Natural killer cell (primary cell): ENCODE data around the gene NR5A2. TPM values are rescaled to one million over a fixed set of nuclear protein-coding genes. Genes with fewer than 3 reads are reported as not detected.

ENCODE experiments used
- ATAC-seq, 3 donors: fragments of 150-1000 bp in 2 of 3; fragments of 200-7000 bp in 1 of 3; cut with Tn5 transposase; 1 replicate in 1 of 3; 2 replicates in 2 of 3; pipeline ENCODE4 v1.10.0; 2021; ENCODE audit warnings: mild to moderate bottlenecking in 2 of 3, moderate library complexity in 2 of 3
- DNase-seq, 2 donors: peaks; one replicate each; pipeline versions ENCODE4 v3.0.0 to v3.0.0-alpha.2; 2013 to 2021; ENCODE audit warnings: mixed read lengths in 1 of 2
- H3K27ac ChIP-seq: one replicate; pipeline ENCODE4 v1.5.1; 2013; ENCODE audit warnings: mild to moderate bottlenecking, low read length
- H3K27me3 ChIP-seq: one replicate; pipeline ENCODE4 v1.6.1; 2013; ENCODE audit warnings: low read length; ENCODE audit not compliant: control insufficient read depth, insufficient read depth
- H3K36me3 ChIP-seq: one replicate; pipeline ENCODE4 v1.6.1; 2013; ENCODE audit warnings: low read length; ENCODE audit not compliant: control insufficient read depth, insufficient read depth
- H3K4me1 ChIP-seq: one replicate; pipeline ENCODE4 v1.6.1; 2013; ENCODE audit warnings: low read length; ENCODE audit not compliant: control insufficient read depth, insufficient read depth
- H3K4me3 ChIP-seq: one replicate; pipeline ENCODE4 v1.5.1; 2013; ENCODE audit warnings: low read length
- H3K9me3 ChIP-seq: one replicate; pipeline ENCODE4 v1.6.1; 2013; ENCODE audit warnings: low read length; ENCODE audit not compliant: control insufficient read depth, insufficient read depth
- H3K27ac Mint-ChIP-seq, 2 donors: one replicate each; pipeline ENCODE4 v1.8.0; 2022; ENCODE audit warnings: mild to moderate bottlenecking in 2 of 2, mixed read lengths in 2 of 2, moderate library complexity in 1 of 2
- H3K27me3 Mint-ChIP-seq, 2 donors: one replicate each; pipeline ENCODE4 v1.8.0; 2022; ENCODE audit warnings: low read depth in 2 of 2, mixed read lengths in 2 of 2
- H3K36me3 Mint-ChIP-seq: one replicate; pipeline ENCODE4 v1.8.0; 2022; ENCODE audit warnings: mixed read lengths
- H3K4me1 Mint-ChIP-seq, 2 donors: one replicate each; pipeline ENCODE4 v1.8.0; 2022; ENCODE audit warnings: mixed read lengths in 2 of 2
- H3K4me3 Mint-ChIP-seq: one replicate; pipeline ENCODE4 v1.8.0; 2022; ENCODE audit warnings: mild to moderate bottlenecking, moderate library complexity, mixed read lengths
- H3K9me3 Mint-ChIP-seq, 2 donors: one replicate each; pipeline ENCODE4 v1.8.0; 2022; ENCODE audit warnings: mixed read lengths in 2 of 2
- WGBS: methylation state at CpG from one replicate; pipeline ENCODE4 v1.1.7; 2013; ENCODE audit warnings: missing lambda C conversion rate; ENCODE audit not compliant: insufficient coverage; 5-methylcytosine and 5-hydroxymethylcytosine counted together
- intact Hi-C: fragments of 100-400 bp; cut with micrococcal nuclease; formaldehyde crosslinking; loops from one replicate; pipeline ENCODE4 v1.14.2; 2022
- total RNA-seq, 4 donors: library from RNA; stranded (reverse); fragments of 120-200 nt in 1 of 4; gene quantifications; one replicate each; pipeline versions ENCODE4 v1.2.3 to v1.2.4, GENCODE V29; 2013 to 2022
- TF ChIP-seq, protein P1 (sequence below): fragments of 200-600 bp; IDR thresholded peaks from one replicate; pipeline ENCODE4 v1.8.0; 2022; ENCODE audit warnings: antibody characterized with exemption

The NR5A2 gene
- total RNA-seq, 3 donors from 2014 or later (not counting 1 experiment from before 2014, with no cell fraction given): not detected

DNA sequence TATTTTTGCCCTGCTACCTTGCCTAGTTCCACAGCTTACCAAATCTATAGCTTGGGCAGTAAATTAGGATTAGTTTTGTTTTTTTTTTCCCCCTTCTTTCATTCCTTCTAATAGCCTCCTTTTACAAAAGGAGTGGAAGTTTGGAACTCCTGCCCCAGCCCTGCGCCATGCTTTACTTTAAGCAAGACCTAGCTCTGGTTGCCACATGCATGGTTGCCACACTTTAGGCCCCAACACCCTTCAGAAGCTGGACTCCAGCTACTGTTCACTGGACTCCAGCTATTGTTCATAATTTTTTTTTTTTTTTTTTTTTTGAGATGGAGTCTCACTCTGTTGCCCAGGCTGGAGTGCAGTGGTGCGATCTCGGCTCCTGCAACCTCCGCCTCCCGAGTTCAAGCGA lies 115.8 kb downstream of the NR5A2 start:
- DNase-seq (no peak), ATAC-seq (no peak)
- intact Hi-C loops: loop anchor here (5.0 kb wide), 1 partner anchor 344 kb away; no protein-coding TSS in a partner anchor
- Histone ChIP-seq H3K36me3 (no peaks in the 10 kb centered on the region), H3K9me3 (no peaks in the 10 kb centered on the region), H3K4me3 (no peak overlapping the region), H3K4me1 (no peaks in the 10 kb centered on the region), H3K27ac (no peak overlapping the region), H3K27me3 (no peaks in the 10 kb centered on the region)
- Mint-ChIP-seq H3K4me3 (no peak overlapping the region), H3K27me3 (no peaks in the 10 kb centered on the region), H3K27ac (no peak overlapping the region), H3K36me3 (no peaks in the 10 kb centered on the region), H3K4me1 (no peaks in the 10 kb centered on the region), H3K9me3 (no peaks in the 10 kb centered on the region)
- WGBS: 89% methylated on average over 6 of the region's 6 CpGs
- TF ChIP-seq, protein P1, sequence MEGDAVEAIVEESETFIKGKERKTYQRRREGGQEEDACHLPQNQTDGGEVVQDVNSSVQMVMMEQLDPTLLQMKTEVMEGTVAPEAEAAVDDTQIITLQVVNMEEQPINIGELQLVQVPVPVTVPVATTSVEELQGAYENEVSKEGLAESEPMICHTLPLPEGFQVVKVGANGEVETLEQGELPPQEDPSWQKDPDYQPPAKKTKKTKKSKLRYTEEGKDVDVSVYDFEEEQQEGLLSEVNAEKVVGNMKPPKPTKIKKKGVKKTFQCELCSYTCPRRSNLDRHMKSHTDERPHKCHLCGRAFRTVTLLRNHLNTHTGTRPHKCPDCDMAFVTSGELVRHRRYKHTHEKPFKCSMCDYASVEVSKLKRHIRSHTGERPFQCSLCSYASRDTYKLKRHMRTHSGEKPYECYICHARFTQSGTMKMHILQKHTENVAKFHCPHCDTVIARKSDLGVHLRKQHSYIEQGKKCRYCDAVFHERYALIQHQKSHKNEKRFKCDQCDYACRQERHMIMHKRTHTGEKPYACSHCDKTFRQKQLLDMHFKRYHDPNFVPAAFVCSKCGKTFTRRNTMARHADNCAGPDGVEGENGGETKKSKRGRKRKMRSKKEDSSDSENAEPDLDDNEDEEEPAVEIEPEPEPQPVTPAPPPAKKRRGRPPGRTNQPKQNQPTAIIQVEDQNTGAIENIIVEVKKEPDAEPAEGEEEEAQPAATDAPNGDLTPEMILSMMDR: no peak

- H3K4me3 ChIP-seq: no peak overlapping the region
- no peaks in the 10 kb centered on the region for H3K27me3 ChIP-seq
- intact Hi-C loops: no loop called here
- DNase-seq: no peak
- Mint-ChIP-seq H3K27ac (no peak overlapping the region), H3K4me3 (no peak overlapping the region), H3K9me3 (no peaks in the 10 kb centered on the region), H3K27me3 (peaks cover 2 to 4% of the 10 kb centered on the region in 2 donors), H3K36me3 (no peaks in the 10 kb centered on the region), H3K4me1 (peaks cover 4 to 5% of the 10 kb centered on the region in 2 donors)
- TF ChIP-seq, protein P1: no peak
- H3K27ac ChIP-seq: no peak overlapping the region
- no peaks in the 10 kb centered on the region for H3K36me3 ChIP-seq
- no peaks in the 10 kb centered on the region for H3K4me1 ChIP-seq
- WGBS: 42% methylated on average over 1 of the region's 1 CpG
- no peaks in the 10 kb centered on the region for H3K9me3 ChIP-seq
- peak; percentile 70 to 86 (median 77) for ATAC-seq
Observed at GRCh38 chr1:200146100-200146499, 118.6 kb downstream of the NR5A2 start.

DNA sequence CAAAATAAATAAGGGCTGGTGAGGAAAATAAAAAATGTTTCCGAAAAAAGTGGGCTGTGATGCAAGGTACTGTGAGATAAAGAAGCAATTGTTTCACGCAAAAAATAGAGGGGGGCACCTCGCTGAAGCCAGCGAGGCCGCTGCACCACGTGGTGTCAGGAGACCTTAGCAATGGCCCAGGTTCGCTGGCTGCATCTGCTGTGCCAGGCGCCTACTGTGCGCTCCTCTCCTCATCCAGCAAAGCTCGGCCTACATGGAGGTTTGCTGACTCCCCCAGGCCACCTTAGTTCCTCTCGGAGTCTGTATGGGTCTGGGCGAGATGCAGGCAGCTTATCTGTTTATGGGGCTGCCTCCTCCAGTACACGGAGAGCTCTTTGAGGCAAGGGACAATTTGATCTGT lies 119.6 kb downstream of the NR5A2 start:
- WGBS: 97% methylated on average over 13 of the region's 13 CpGs
- H3K9me3 Mint-ChIP-seq: no peaks in the 10 kb centered on the region
- no peak for ATAC-seq
- Histone ChIP-seq H3K4me1 (no peaks in the 10 kb centered on the region), H3K27ac (no peak overlapping the region), H3K4me3 (no peak overlapping the region), H3K9me3 (no peaks in the 10 kb centered on the region), H3K27me3 (no peaks in the 10 kb centered on the region), H3K36me3 (no peaks in the 10 kb centered on the region)
- H3K4me3 Mint-ChIP-seq: no peak overlapping the region
- H3K4me1 Mint-ChIP-seq: peaks cover 4 to 5% of the 10 kb centered on the region in 2 donors
- intact Hi-C loops: no loop called here
- no peak overlapping the region for H3K27ac Mint-ChIP-seq
- TF ChIP-seq, protein P1: no peak
- H3K36me3 Mint-ChIP-seq: no peaks in the 10 kb centered on the region
- DNase-seq: no peak
- peaks cover 2 to 4% of the 10 kb centered on the region in 2 donors for H3K27me3 Mint-ChIP-seq

GRCh38 chr1:200147742-200148141 lies 120.2 kb downstream of the NR5A2 start:
- Mint-ChIP-seq H3K4me3 (no peak overlapping the region), H3K36me3 (no peaks in the 10 kb centered on the region), H3K27ac (no peak overlapping the region), H3K9me3 (no peaks in the 10 kb centered on the region), H3K27me3 (peaks cover 2 to 4% of the 10 kb centered on the region in 2 donors), H3K4me1 (peaks cover 4 to 6% of the 10 kb centered on the region in 2 donors)
- Histone ChIP-seq H3K36me3 (no peaks in the 10 kb centered on the region), H3K4me1 (no peaks in the 10 kb centered on the region), H3K4me3 (no peak overlapping the region), H3K27ac (no peak overlapping the region), H3K27me3 (no peaks in the 10 kb centered on the region), H3K9me3 (no peaks in the 10 kb centered on the region)
- intact Hi-C loops: no loop called here
- 98% methylated on average over 40 of the region's 40 CpGs for WGBS
- ATAC-seq: no peak
- TF ChIP-seq, protein P1: no peak
- no peak for DNase-seq
